B cell (primary cell): ENCODE data around the gene CHST13. TPM values are rescaled to one million over a fixed set of nuclear protein-coding genes. Genes with fewer than 3 reads are reported as not detected.

Experiments used
- ATAC-seq: fragments of 200-7000 bp; cut with Tn5 transposase; one replicate; pipeline ENCODE4 v1.10.0; 2021; ENCODE audit warnings: low read depth, mild to moderate bottlenecking, moderate number of reproducible peaks, moderate library complexity
- CTCF ChIA-PET: fragments of 350-600 bp; sonication (Branson Sonifier 250); formaldehyde crosslinking; loops from one replicate; lab custom pipeline; 2021; ENCODE audit warnings: antibody characterized with exemption, inconsistent platforms; lab: Charles Lee
- POLR2A ChIA-PET: fragments of 350-600 bp; sonication (Branson Sonifier 250); formaldehyde crosslinking; loops from one replicate; lab custom pipeline; 2021; ENCODE audit warnings: antibody characterized with exemption; lab: Charles Lee
- DNase-seq: peaks from one replicate; pipeline ENCODE4 v3.0.0; 2013
- H2AFZ ChIP-seq: 2 replicates; pipeline ENCODE4 v1.6.1; 2012; ENCODE audit warnings: mild to moderate bottlenecking, low read depth, low read length; ENCODE audit not compliant: insufficient read depth, poor library complexity, severe bottlenecking
- H3K27ac ChIP-seq, 2 donors: 1 replicate in 1 of 2; 2 replicates in 1 of 2; pipeline ENCODE4 v1.5.1; 2012 to 2013; ENCODE audit warnings: low read length in 2 of 2, mild to moderate bottlenecking in 2 of 2, moderate library complexity in 1 of 2
- H3K27me3 ChIP-seq, 4 experiments: fragments of 200-600 bp in 1 of 4; sonication (generic) in 1 of 4; replicated peaks in 1 of 4; 1 replicate in 2 of 4; 2 replicates in 2 of 4; pipeline versions ENCODE4 v1.6.1 to v1.7.0; 2013 to 2016; ENCODE audit warnings: low read length in 3 of 4, mild to moderate bottlenecking in 2 of 4, mixed read lengths in 1 of 4, moderate library complexity in 1 of 4; ENCODE audit not compliant: insufficient read depth in 4 of 4, control insufficient read depth in 3 of 4; ENCODE audit errors: control extremely low read depth in 1 of 4
- H3K36me3 ChIP-seq, 2 experiments: replicated peaks in 1 of 2; 1 replicate in 1 of 2; 2 replicates in 1 of 2; pipeline versions ENCODE4 v1.6.1 to v1.7.1; 2013; ENCODE audit warnings: low read length in 1 of 2; ENCODE audit not compliant: insufficient read depth in 2 of 2, control insufficient read depth in 1 of 2; ENCODE audit errors: control extremely low read depth in 1 of 2, extremely low read depth in 1 of 2
- H3K4me1 ChIP-seq, 2 donors: fragments of 200-600 bp in 1 of 2; sonication (generic) in 1 of 2; 1 replicate in 1 of 2; 2 replicates in 1 of 2; pipeline versions ENCODE4 v1.5.1 to v1.6.1; 2013 to 2017; ENCODE audit warnings: low read length in 2 of 2; ENCODE audit not compliant: control insufficient read depth in 2 of 2, insufficient read depth in 2 of 2
- H3K4me2 ChIP-seq: replicated peaks from 2 replicates; pipeline ENCODE3; 2012; ENCODE audit warnings: mild to moderate bottlenecking, low read depth, low read length; ENCODE audit not compliant: poor library complexity, severe bottlenecking
- H3K4me3 ChIP-seq, 5 experiments: fragments of 200-600 bp in 1 of 5; sonication (generic) in 1 of 5; 1 replicate in 3 of 5; 2 replicates in 2 of 5; pipeline versions ENCODE4 v1.5.1 to v1.7.0; 2011 to 2016; ENCODE audit warnings: low read length in 4 of 5, mild to moderate bottlenecking in 4 of 5, low read depth in 2 of 5, control low read depth in 1 of 5, moderate library complexity in 1 of 5; ENCODE audit not compliant: insufficient read depth in 1 of 5; ENCODE audit errors: control extremely low read depth in 1 of 5, extremely low read depth in 1 of 5
- H3K79me2 ChIP-seq: fragments of 200-600 bp; sonication (generic); one replicate; pipeline ENCODE4 v1.6.0; 2016; ENCODE audit warnings: low read length; ENCODE audit not compliant: control insufficient read depth, insufficient read depth
- H3K9ac ChIP-seq: fragments of 200-600 bp; sonication (generic); 2 replicates; pipeline ENCODE4 v1.6.1; 2017; ENCODE audit warnings: mild to moderate bottlenecking, low read length, moderate library complexity
- H3K9me3 ChIP-seq, 3 donors: one replicate each; pipeline versions ENCODE4 v1.6.1 to v1.7.1; 2013; ENCODE audit warnings: low read length in 2 of 3; ENCODE audit not compliant: control insufficient read depth in 2 of 3, insufficient read depth in 1 of 3; ENCODE audit errors: control extremely low read depth in 1 of 3
- H4K20me1 ChIP-seq: 2 replicates; pipeline ENCODE4 v1.6.0; 2012; ENCODE audit warnings: mild to moderate bottlenecking, low read length; ENCODE audit not compliant: insufficient read depth, control insufficient read depth, poor library complexity, severe bottlenecking
- H3K27ac Mint-ChIP-seq: one replicate; pipeline ENCODE4 v1.8.0; 2021; ENCODE audit warnings: mixed read lengths
- H3K27me3 Mint-ChIP-seq: one replicate; pipeline ENCODE4 v1.8.0; 2021; ENCODE audit warnings: mixed read lengths
- H3K4me1 Mint-ChIP-seq: one replicate; pipeline ENCODE4 v1.8.0; 2021; ENCODE audit warnings: mixed read lengths
- H3K4me3 Mint-ChIP-seq: one replicate; pipeline ENCODE4 v1.8.0; 2021; ENCODE audit warnings: mixed read lengths
- H3K9me3 Mint-ChIP-seq: one replicate; pipeline ENCODE4 v1.8.0; 2022; ENCODE audit warnings: mixed read lengths; ENCODE audit not compliant: insufficient read depth
- CTCF ChIP-seq: fragments of 200-600 bp; IDR thresholded peaks from one replicate; pipeline ENCODE4 v1.8.0; 2022; ENCODE audit warnings: antibody characterized with exemption, mild to moderate bottlenecking
- EZH2 ChIP-seq: IDR thresholded peaks from 2 replicates; pipeline ENCODE4 v1.6.1; 2012; ENCODE audit warnings: borderline replicate concordance, low read depth, mild to moderate bottlenecking, moderate library complexity, low read length; ENCODE audit not compliant: insufficient read depth, poor library complexity, severe bottlenecking
- WGBS: methylation state at CpG from one replicate; pipeline ENCODE4 v1.1.5; 2013; ENCODE audit warnings: missing lambda C conversion rate; ENCODE audit not compliant: insufficient coverage; 5-methylcytosine and 5-hydroxymethylcytosine counted together
- intact Hi-C: fragments of 100-400 bp; cut with micrococcal nuclease; formaldehyde crosslinking; loops from one replicate; pipeline ENCODE4 v1.10.0; 2022
- polyA plus RNA-seq: library from polyadenylated mRNA; depleted of rRNA; stranded (reverse); fragments of >200 nt; gene quantifications from 2 replicates; pipeline ENCODE4 v1.2.3, GENCODE V29; 2012
- total RNA-seq, 2 donors: library from RNA; stranded (reverse); fragments of 120-200 nt in 1 of 2; gene quantifications; 1 replicate in 1 of 2; 2 replicates in 1 of 2; pipeline versions ENCODE4 v1.2.3 to v1.2.4, GENCODE V29; 2013 to 2022

CHST13 gene
- total and polyA plus RNA-seq, 2 donors (not counting 1 experiment from before 2014, with no cell fraction given), result 0.07 TPM; not detected in 1

GRCh38 chr3:126522363-126522788 is 1.6 kb upstream of the CHST13 start:
- H3K4me2 ChIP-seq, result no peak overlapping the region
- no peaks in the 10 kb centered on the region for H3K79me2 ChIP-seq
- WGBS, result 0% methylated on average over 6 of the region's 6 CpGs
- no peak overlapping the region for H3K9ac ChIP-seq
- DNase-seq (peak; percentile 66), ATAC-seq (peak; percentile 24)
- Mint-ChIP-seq H3K4me1 (no peaks in the 10 kb centered on the region), H3K9me3 (no peaks in the 10 kb centered on the region), H3K27ac (no peak overlapping the region), H3K4me3 (no peak overlapping the region), H3K27me3 (peaks cover 31% of the 10 kb centered on the region)
- no peaks in the 10 kb centered on the region for H4K20me1 ChIP-seq
- intact Hi-C loops, result loop anchor here (5.0 kb wide), 1 partner anchor 460 kb away; the partner anchor contains the start of gene PLXNA1
- H3K9me3 ChIP-seq, result no peaks in the 10 kb centered on the region
- no peak overlapping the region for H3K27ac ChIP-seq
- no peaks in the 10 kb centered on the region for H3K36me3 ChIP-seq
- H3K27me3 ChIP-seq, result peaks cover 0 to 35% (median 8%) of the 10 kb centered on the region in 4 experiments
- TF ChIP-seq EZH2 (no peak), CTCF (peak; percentile 87)
- ChIA-PET POLR2A (no interaction called here), CTCF (interaction anchor here (0.5 to 5.9 kb wide), 11 partner anchors 10 to 1069 kb away, joined by 3 to 92 read pairs (median 4); no protein-coding TSS in a partner anchor)
- H2AFZ ChIP-seq, result no peak overlapping the region
- peaks cover 0 to 7% of the 10 kb centered on the region in 2 donors for H3K4me1 ChIP-seq
- no peak overlapping the region for H3K4me3 ChIP-seq

- peak overlapping the region; percentile 57 for H3K4me2 ChIP-seq
- DNase-seq, result no peak
- H3K9me3 Mint-ChIP-seq, result no peaks in the 10 kb centered on the region
- no peak overlapping the region for H3K4me3 Mint-ChIP-seq
- no peak for ATAC-seq
- peaks cover 0 to 32% (median 8%) of the 10 kb centered on the region in 4 experiments for H3K27me3 ChIP-seq
- CTCF ChIA-PET, result no interaction called here
- H3K9ac ChIP-seq, result no peak overlapping the region
- no peaks in the 10 kb centered on the region for H4K20me1 ChIP-seq
- H3K79me2 ChIP-seq, result no peaks in the 10 kb centered on the region
- H3K36me3 ChIP-seq, result no peaks in the 10 kb centered on the region
- H3K4me1 ChIP-seq, result peaks cover 0 to 7% of the 10 kb centered on the region in 2 donors
- no peaks in the 10 kb centered on the region for H3K4me1 Mint-ChIP-seq
- intact Hi-C loops, result loop anchor here (5.0 kb wide), 1 partner anchor 458 kb away; the partner anchor contains the start of gene PLXNA1
- H3K4me3 ChIP-seq, result no peak overlapping the region
- POLR2A ChIA-PET, result no interaction called here
- H2AFZ ChIP-seq, result peak overlapping the region; percentile 28
- H3K27ac Mint-ChIP-seq, result no peak overlapping the region
- TF ChIP-seq EZH2, result no peak
- TF ChIP-seq CTCF, result no peak
- peaks cover 35% of the 10 kb centered on the region for H3K27me3 Mint-ChIP-seq
- no peaks in the 10 kb centered on the region for H3K9me3 ChIP-seq
- WGBS, result 4% methylated on average over 26 of the region's 31 CpGs
- no peak overlapping the region for H3K27ac ChIP-seq
Measured at GRCh38 chr3:126524429-126524988, 554 bp downstream of the CHST13 start.
